Tibial nerve (tissue), 4 donors: ENCODE results near the gene RSPO3. TPM values are rescaled to one million over a fixed set of nuclear protein-coding genes. Genes with fewer than 3 reads are reported as not detected.
"Not testable (repeated sequence)": the region's sequence is repeated elsewhere in the genome, so short reads cannot be mapped to it uniquely, and the experiment has no call there.

Experiments used
- DNase-seq, 2 donors: peaks; one replicate each; pipeline ENCODE4 v3.0.0-alpha.2; 2019; ENCODE audit warnings: low spot score in 2 of 2
- H3K27ac ChIP-seq, 4 donors: fragments of 200-600 bp; sonication (generic) in 3 of 4; one replicate each; pipeline ENCODE4 v1.5.1; 2017 to 2019; ENCODE audit warnings: mild to moderate bottlenecking in 1 of 4
- H3K27me3 ChIP-seq, 2 donors: fragments of 200-600 bp; sonication (generic) in 1 of 2; one replicate each; pipeline versions ENCODE4 v1.5.1 to v1.6.0; 2017 to 2019
- H3K36me3 ChIP-seq, 3 donors: fragments of 200-600 bp; sonication (generic); one replicate each; pipeline ENCODE4 v1.5.1; 2018 to 2019
- H3K4me1 ChIP-seq, 4 donors: fragments of 200-600 bp; sonication (generic) in 3 of 4; one replicate each; pipeline ENCODE4 v1.5.1; 2017 to 2019
- H3K4me3 ChIP-seq, 4 donors: fragments of 200-600 bp; sonication (generic) in 3 of 4; one replicate each; pipeline ENCODE4 v1.5.1; 2017 to 2019; ENCODE audit warnings: mild to moderate bottlenecking in 1 of 4, moderate library complexity in 1 of 4
- H3K9me3 ChIP-seq, 4 donors: fragments of 200-600 bp; sonication (generic) in 3 of 4; one replicate each; pipeline ENCODE4 v1.5.1; 2017 to 2019
- CTCF ChIP-seq, 5 experiments: fragments of 200-600 bp in 3 of 5; fragments of 450-650 bp in 2 of 5; sonication (generic) in 3 of 5; IDR thresholded peaks; one replicate each; pipeline ENCODE4 v1.5.1; 2016 to 2019; ENCODE audit warnings: antibody characterized with exemption in 5 of 5, mild to moderate bottlenecking in 3 of 5, moderate library complexity in 2 of 5
- EP300 ChIP-seq, 2 donors: sonication (generic); formaldehyde crosslinking; IDR thresholded peaks; one replicate each; pipeline ENCODE4 v1.6.1; 2017; ENCODE audit warnings: antibody characterized with exemption in 2 of 2, mild to moderate bottlenecking in 1 of 2
- POLR2A ChIP-seq, 2 donors: fragments of 450-650 bp; IDR thresholded peaks; one replicate each; pipeline ENCODE4 v1.6.1; 2017; ENCODE audit warnings: antibody characterized with exemption in 2 of 2, mild to moderate bottlenecking in 2 of 2, moderate library complexity in 2 of 2
- WGBS, 2 donors: methylation state at CpG; one replicate each; pipeline ENCODE4 v1.1.5; 2018; 5-methylcytosine and 5-hydroxymethylcytosine counted together
- total RNA-seq, 4 donors: library from RNA; depleted of rRNA; stranded (reverse); fragments of >200 nt; gene quantifications; one replicate each; pipeline ENCODE4 v1.1.0, GENCODE V29; 2016

The RSPO3 gene
- total RNA-seq, 4 donors from 2014 or later, result 10.2 to 24.1 (median 19.6) TPM

- no peaks in the 10 kb centered on the region for H3K27me3 ChIP-seq
- TF ChIP-seq EP300 (IDR thresholded peaks at IDR 0.05) (peak in 1 of 2 donors; percentile 14), CTCF (IDR thresholded peaks at IDR 0.05) (no peak), POLR2A (IDR thresholded peaks at IDR 0.05) (no peak)
- H3K27ac ChIP-seq, result no peak overlapping the region
- H3K4me3 ChIP-seq, result no peak overlapping the region
- no peaks in the 10 kb centered on the region for H3K9me3 ChIP-seq
- WGBS, 2 donors, result 51 to 62% methylated on average over 4 of the region's 4 CpGs
- peaks cover 0 to 4% (median 0%) of the 10 kb centered on the region in 4 donors for H3K4me1 ChIP-seq
- H3K36me3 ChIP-seq, result no peaks in the 10 kb centered on the region
- DNase-seq, result peak in 1 of 2 donors; percentile 16
These were observed 102.7 kb downstream of the RSPO3 start for GRCh38 chr6:127221201-127221600.

- DNase-seq, result no peak
- H3K36me3 ChIP-seq, result no peaks in the 10 kb centered on the region
- no peak for TF ChIP-seq CTCF (IDR thresholded peaks at IDR 0.05)
- TF ChIP-seq EP300 (IDR thresholded peaks at IDR 0.05), result no peak
- TF ChIP-seq POLR2A (IDR thresholded peaks at IDR 0.05), result no peak
- 80 to 83% methylated on average over 1 of the region's 1 CpG for WGBS, 2 donors
- peaks cover 0 to 4% (median 0%) of the 10 kb centered on the region in 4 donors for H3K4me1 ChIP-seq
- no peak overlapping the region for H3K27ac ChIP-seq
- no peak overlapping the region for H3K4me3 ChIP-seq
- no peaks in the 10 kb centered on the region for H3K27me3 ChIP-seq
- H3K9me3 ChIP-seq, result no peaks in the 10 kb centered on the region
These were observed 103.9 kb downstream of the RSPO3 start for GRCh38 chr6:127222418-127222817.

- no peak overlapping the region for H3K27ac ChIP-seq
- TF ChIP-seq POLR2A (IDR thresholded peaks at IDR 0.05) (no peak), CTCF (IDR thresholded peaks at IDR 0.05) (no peak), EP300 (IDR thresholded peaks at IDR 0.05) (no peak)
These were observed 107.0 kb downstream of the RSPO3 start for GRCh38 chr6:127225497-127225896.

GRCh38 chr6:127233819-127234218 lies 115.3 kb downstream of the RSPO3 start:
- not testable (repeated sequence) for H3K27me3 ChIP-seq, H3K27ac ChIP-seq, H3K4me1 ChIP-seq, DNase-seq, H3K4me3 ChIP-seq, H3K36me3 ChIP-seq
- 58 to 62% methylated on average over 3 of the region's 3 CpGs for WGBS, 2 donors
- H3K9me3 ChIP-seq, result peaks cover 0 to 45% (median 5%) of the 10 kb centered on the region in 4 donors

More at GRCh38 chr6:127225497-127225896, 107.0 kb downstream of the RSPO3 start:
- Histone ChIP-seq H3K4me3 (no peak overlapping the region), H3K4me1 (peaks cover 0 to 4% (median 0%) of the 10 kb centered on the region in 4 donors), H3K9me3 (peaks cover 0 to 4% (median 2%) of the 10 kb centered on the region in 4 donors), H3K36me3 (no peaks in the 10 kb centered on the region), H3K27me3 (no peaks in the 10 kb centered on the region)
- no peak for DNase-seq
- WGBS, 2 donors, result 74 to 76% methylated on average over 1 of the region's 1 CpG

GRCh38 chr6:127243501-127243900 lies 125.0 kb downstream of the RSPO3 start:
- DNase-seq, result no peak
- Histone ChIP-seq H3K27me3 (no peaks in the 10 kb centered on the region), H3K4me3 (no peak overlapping the region), H3K4me1 (no peaks in the 10 kb centered on the region), H3K27ac (no peak overlapping the region), H3K9me3 (no peaks in the 10 kb centered on the region), H3K36me3 (no peaks in the 10 kb centered on the region)
- 77 to 79% methylated on average over 1 of the region's 1 CpG for WGBS, 2 donors
- TF ChIP-seq CTCF (IDR thresholded peaks at IDR 0.05), result no peak
- no peak for TF ChIP-seq EP300 (IDR thresholded peaks at IDR 0.05)
- TF ChIP-seq POLR2A (IDR thresholded peaks at IDR 0.05), result no peak

Other genes starting within 250 kb of the RSPO3 start
- gene RNF146, start 148.2 kb downstream of the RSPO3 start, total RNA-seq, result 10 to 100 TPM; 58.5 to 79.1 (median 75.2) TPM
- 10 to 100 TPM; 51.9 to 91.0 (median 59.2) TPM for gene ECHDC1, start 224.9 kb downstream of the RSPO3 start, total RNA-seq